Panc1 (cell line): ENCODE measurements around the gene SLC39A2. TPM values are rescaled to one million over a fixed set of nuclear protein-coding genes. Genes with fewer than 3 reads are reported as not detected.

ENCODE experiments used
- ATAC-seq: fragments of 200-7000 bp; cut with Tn5 transposase; 2 replicates; pipeline ENCODE4 v1.9.1; 2020; ENCODE audit warnings: mild to moderate bottlenecking, moderate library complexity
- BruUV-seq: library from RNA; stranded (reverse); fragments of 400-500 nt; replicated peaks from 2 replicates; lab custom pipeline; 2021; lab: Mats Ljungman, UMichigan
- CTCF ChIA-PET: fragments of 300-600 bp; sonication (Branson Sonifier 250); formaldehyde crosslinking; loops from one replicate; lab custom pipeline; 2022; ENCODE audit warnings: antibody characterized with exemption; lab: Charles Lee
- POLR2A ChIA-PET: fragments of 300-600 bp; sonication (Branson Sonifier 250); formaldehyde crosslinking; loops from one replicate; lab custom pipeline; 2022; ENCODE audit warnings: antibody characterized with exemption; lab: Charles Lee
- DNase-seq: peaks from one replicate; pipeline ENCODE4 v3.0.0-alpha.2; 2010; ENCODE audit warnings: low read depth, low spot score
- H3K27ac ChIP-seq: 2 replicates; pipeline ENCODE4 v1.5.1; 2011; ENCODE audit warnings: mild to moderate bottlenecking, low read length, inconsistent platforms
- H3K27me3 ChIP-seq: fragments of 200-500 bp; sonication (Bioruptor generic); 2 replicates; pipeline ENCODE4 v1.6.0; 2014; ENCODE audit warnings: low read length, inconsistent platforms; ENCODE audit not compliant: control insufficient read depth, insufficient read depth
- H3K36me3 ChIP-seq: fragments of 200-500 bp; sonication (Bioruptor generic); 2 replicates; pipeline ENCODE4 v1.5.1; 2014; ENCODE audit warnings: inconsistent platforms, mild to moderate bottlenecking, low read length, moderate library complexity; ENCODE audit not compliant: control insufficient read depth, insufficient read depth
- H3K4me1 ChIP-seq: 2 replicates; pipeline ENCODE4 v1.5.1; 2011; ENCODE audit warnings: inconsistent platforms, mild to moderate bottlenecking, low read length, moderate library complexity; ENCODE audit not compliant: control insufficient read depth, insufficient read depth
- H3K4me3 ChIP-seq, 2 experiments: 2 replicates each; pipeline ENCODE4 v1.5.1; 2011 to 2012; ENCODE audit warnings: low read depth in 2 of 2, low read length in 2 of 2, mild to moderate bottlenecking in 2 of 2, inconsistent platforms in 1 of 2, moderate library complexity in 1 of 2
- H3K9me3 ChIP-seq: fragments of 200-500 bp; sonication (Bioruptor generic); 2 replicates; pipeline ENCODE4 v1.5.1; 2014; ENCODE audit warnings: low read depth, mild to moderate bottlenecking, inconsistent platforms, low read length, moderate library complexity; ENCODE audit not compliant: control insufficient read depth, insufficient read depth
- CTCF ChIP-seq: fragments of 450-650 bp; IDR thresholded peaks from 2 replicates; pipeline ENCODE4 v1.5.1; 2017; ENCODE audit warnings: mild to moderate bottlenecking
- POLR2AphosphoS5 ChIP-seq: IDR thresholded peaks from 2 replicates; pipeline ENCODE4 v1.6.1; 2012; ENCODE audit warnings: mild to moderate bottlenecking, low read depth, low read length, moderate library complexity
- REST ChIP-seq, 2 experiments: IDR thresholded peaks; 2 replicates each; pipeline ENCODE4 v1.6.1; 2011 to 2012; ENCODE audit warnings: low read depth in 2 of 2, control low read depth in 1 of 2, low read length in 1 of 2, mild to moderate bottlenecking in 1 of 2, moderate library complexity in 1 of 2; ENCODE audit not compliant: insufficient read depth in 1 of 2
- SIN3A ChIP-seq: IDR thresholded peaks from 2 replicates; pipeline ENCODE4 v1.6.1; 2012; ENCODE audit warnings: low read depth, mild to moderate bottlenecking, low read length, moderate library complexity, borderline replicate concordance; ENCODE audit not compliant: insufficient read depth
- TCF7L2 ChIP-seq: IDR thresholded peaks from 2 replicates; pipeline ENCODE4 v1.6.1; 2011; ENCODE audit warnings: mild to moderate bottlenecking, low read depth, low read length, inconsistent platforms
- in situ Hi-C: cut with HindIII; loops from 2 replicates; pipeline ENCODE4 v1.10.0; 2016; ENCODE audit warnings: low sequenced_read_pairs, low pct_unique_long_range_greater_than_20kb
- intact Hi-C: fragments of 100-400 bp; cut with micrococcal nuclease; formaldehyde crosslinking; loops from one replicate; pipeline ENCODE4 v1.10.0; 2022; ENCODE audit not compliant: unreplicated experiment
- total RNA-seq: library from RNA; stranded (reverse); gene quantifications from one replicate; pipeline ENCODE4 v1.2.1, GENCODE V29; 2021; ENCODE audit not compliant: unreplicated experiment

The SLC39A2 gene
- total RNA-seq, 1 experiment from 2014 or later, result not detected

- TF ChIP-seq REST (IDR thresholded peaks at IDR 0.05; ENCODE audit: insufficient read depth in 1 of 2, low read depth in 2 of 2, low read length in 1 of 2), result no peak
- no peak for TF ChIP-seq POLR2AphosphoS5
- TF ChIP-seq SIN3A, result no peak
- TF ChIP-seq TCF7L2, result no peak
- TF ChIP-seq CTCF, result no peak
- in situ Hi-C loops, result no loop called here
- POLR2A ChIA-PET, result no interaction called here
- intact Hi-C loops, result no loop called here
- no peaks in the 10 kb centered on the region; the same call in 1 of the 2 replicates for H3K36me3 ChIP-seq
- DNase-seq (no peak), ATAC-seq (no peak)
- H3K27me3 ChIP-seq, result no peaks in the 10 kb centered on the region
- CTCF ChIA-PET, result no interaction called here
- no TSS peak for BruUV-seq
- no peak overlapping the region for H3K4me3 ChIP-seq
- no peaks in the 10 kb centered on the region for H3K9me3 ChIP-seq
- no peak overlapping the region for H3K27ac ChIP-seq
- H3K4me1 ChIP-seq, result no peaks in the 10 kb centered on the region
Observed at GRCh38 chr14:20999591-20999990, 498 bp downstream of the SLC39A2 start.

GRCh38 chr14:21001218-21001617 lies 2.1 kb downstream of the SLC39A2 start:
- H3K4me3 ChIP-seq, result no peak overlapping the region
- POLR2A ChIA-PET, result no interaction called here
- TF ChIP-seq TCF7L2, result no peak
- TF ChIP-seq CTCF, result no peak
- TF ChIP-seq SIN3A, result no peak
- no peak for TF ChIP-seq REST (IDR thresholded peaks at IDR 0.05; ENCODE audit: insufficient read depth in 1 of 2, low read depth in 2 of 2, low read length in 1 of 2)
- TF ChIP-seq POLR2AphosphoS5, result no peak
- no peaks in the 10 kb centered on the region for H3K27me3 ChIP-seq
- CTCF ChIA-PET, result interaction anchor here (1.1 to 1.2 kb wide), 2 partner anchors 13 to 30 kb away, joined by 3 to 4 read pairs; no protein-coding TSS in a partner anchor
- in situ Hi-C loops (no loop called here), intact Hi-C loops (no loop called here)
- no peaks in the 10 kb centered on the region for H3K9me3 ChIP-seq
- ATAC-seq (no peak), DNase-seq (no peak)
- no TSS peak for BruUV-seq
- no peaks in the 10 kb centered on the region for H3K4me1 ChIP-seq
- no peak overlapping the region for H3K27ac ChIP-seq
- H3K36me3 ChIP-seq, result no peaks in the 10 kb centered on the region
